Spleen (tissue), 11 donors: Measurements from ENCODE around the gene PNPLA1. TPM values are rescaled to one million over a fixed set of nuclear protein-coding genes. Genes with fewer than 3 reads are reported as not detected.

Source experiments
- DNase-seq: peaks from one replicate; pipeline ENCODE4 v3.0.0-alpha.2; 2020
- H3K27ac ChIP-seq, 8 donors: fragments of 200-600 bp; sonication (generic) in 7 of 8; 1 replicate in 4 of 8; 2 replicates in 4 of 8; pipeline versions ENCODE4 v1.5.0 to v1.8.0; 2016 to 2021; ENCODE audit warnings: inconsistent platforms in 4 of 8, mild to moderate bottlenecking in 4 of 8, moderate library complexity in 1 of 8
- H3K27me3 ChIP-seq, 7 donors: fragments of 200-600 bp; sonication (generic) in 6 of 7; replicated peaks in 1 of 7; 1 replicate in 4 of 7; 2 replicates in 3 of 7; pipeline versions ENCODE4 v1.5.0 to v1.8.0; 2016 to 2021; ENCODE audit warnings: inconsistent platforms in 3 of 7, mild to moderate bottlenecking in 1 of 7
- H3K36me3 ChIP-seq, 6 donors: fragments of 200-600 bp; sonication (generic) in 5 of 6; 1 replicate in 4 of 6; 2 replicates in 2 of 6; pipeline versions ENCODE4 v1.5.0 to v1.8.0; 2016 to 2021; ENCODE audit warnings: inconsistent platforms in 2 of 6
- H3K4me1 ChIP-seq, 6 donors: fragments of 200-600 bp; sonication (generic) in 5 of 6; 1 replicate in 3 of 6; 2 replicates in 3 of 6; pipeline versions ENCODE4 v1.5.0 to v1.8.0; 2016 to 2021; ENCODE audit warnings: inconsistent platforms in 3 of 6
- H3K4me3 ChIP-seq, 8 donors: fragments of 200-600 bp; sonication (generic) in 7 of 8; 1 replicate in 4 of 8; 2 replicates in 4 of 8; pipeline versions ENCODE4 v1.5.0 to v1.8.0; 2016 to 2021; ENCODE audit warnings: inconsistent platforms in 4 of 8, mild to moderate bottlenecking in 4 of 8, moderate library complexity in 2 of 8
- H3K9me3 ChIP-seq, 8 donors: fragments of 200-600 bp; sonication (generic) in 7 of 8; 1 replicate in 4 of 8; 2 replicates in 4 of 8; pipeline versions ENCODE4 v1.5.0 to v1.8.0; 2016 to 2021; ENCODE audit warnings: inconsistent platforms in 4 of 8
- CTCF ChIP-seq, 11 experiments: fragments of 200-600 bp in 7 of 11; fragments of 450-650 bp in 4 of 11; sonication (generic) in 4 of 11; IDR thresholded peaks in 8 of 11; conservative IDR thresholded peaks in 3 of 11; 1 replicate in 7 of 11; 2 replicates in 4 of 11; pipeline versions ENCODE4 v1.4.0 to v1.8.0; 2016 to 2021; ENCODE audit warnings: antibody characterized with exemption in 11 of 11, inconsistent platforms in 4 of 11, mild to moderate bottlenecking in 1 of 11
- POLR2A ChIP-seq, 3 donors: fragments of 450-650 bp; IDR thresholded peaks; one replicate each; pipeline ENCODE4 v1.5.1; 2017; ENCODE audit warnings: antibody characterized with exemption in 3 of 3, mild to moderate bottlenecking in 1 of 3
- POLR2AphosphoS5 ChIP-seq, 3 donors: sonication (generic); formaldehyde crosslinking; IDR thresholded peaks; one replicate each; pipeline ENCODE4 v1.5.1; 2017; ENCODE audit warnings: antibody characterized with exemption in 3 of 3
- WGBS, 5 donors: extraction: QIAGEN DNeasy Blood & Tissue Kit in 3 of 5; methylation state at CpG; one replicate each; pipeline versions ENCODE4 v1.1.5 to v1.1.7; 2013 to 2018; 5-methylcytosine and 5-hydroxymethylcytosine counted together
- intact Hi-C: fragments of 100-400 bp; cut with DNase I; formaldehyde crosslinking; loops from one replicate; pipeline ENCODE4 v1.15.0; 2023; ENCODE audit warnings: low total_unique reads
- polyA plus RNA-seq, 3 donors: library from polyadenylated mRNA; stranded (reverse); fragments of 200-250 nt; gene quantifications; one replicate each; pipeline ENCODE4 v1.2.1, GENCODE V29; 2013
- total RNA-seq, 7 donors: library from RNA; depleted of rRNA in 3 of 7; stranded (reverse); fragments of >200 nt in 3 of 7; fragmentation: NEBNext Ultra II Directional in 4 of 7; extraction: Animal tissue kit (Norgen Biotek cat#: 25700) in 4 of 7; gene quantifications; one replicate each; pipeline versions ENCODE4 v1.1.0 to v1.2.1, GENCODE V29; 2016 to 2021
- donor health status: healthy with polysubstance abuse.
- donor health status: DM: no; HTN: no; CAD: no; lungs with moderate emphysema.
- donor health status: DM: no; HTN: no; CAD: no.
- donor health status: Bipolar disorder and iron deficiency.
- donor health status: healthy.
- donor health status: DM: no; HTN: no; CAD: no.
- donor health status: DM: yes; HTN: yes; CAD: no.

Gene PNPLA1
- total and polyA plus RNA-seq, 10 donors = 0.05 to 3.7 (median 0.88) TPM

DNA sequence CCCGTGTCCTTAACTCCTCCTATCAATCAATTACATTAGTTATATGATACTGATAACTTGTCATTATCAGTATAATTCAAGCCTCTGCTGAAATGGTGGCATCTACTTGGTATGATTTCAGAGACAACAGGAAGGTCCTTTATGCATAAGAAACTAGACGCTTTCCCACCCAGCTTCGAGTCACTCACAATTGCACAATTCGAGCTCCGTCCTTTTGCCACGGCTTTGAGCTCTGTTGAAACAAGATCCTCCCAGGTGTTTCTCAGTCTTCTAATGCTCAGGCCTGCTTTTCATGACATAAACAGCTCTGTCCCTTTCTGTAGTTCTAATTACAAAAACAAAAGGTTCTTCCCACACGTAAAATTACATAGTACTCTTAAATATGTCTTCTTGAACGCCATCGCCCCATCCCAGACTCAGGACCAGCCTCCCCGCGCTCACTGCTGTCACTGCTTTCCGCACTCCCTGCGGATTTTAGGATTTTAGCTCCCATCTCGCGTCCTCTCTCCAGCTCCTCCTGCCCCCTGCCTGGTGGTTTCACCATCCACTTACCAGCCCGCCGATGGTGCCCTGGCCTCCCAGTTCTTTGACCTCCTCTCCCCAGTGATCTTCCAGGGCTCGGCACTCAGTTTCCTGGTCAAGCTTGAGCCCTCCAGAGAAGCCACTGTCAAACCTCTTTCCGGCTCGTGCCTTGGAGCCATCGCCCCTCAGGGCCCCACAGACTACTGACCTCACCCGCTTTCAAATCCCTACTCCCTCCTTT is 23.2 kb upstream of the PNPLA1 start:
- Histone ChIP-seq H3K27ac (peak overlapping the region in 4 of 8 donors; percentile 36 to 88 (median 56)), H3K36me3 (no peaks in the 10 kb centered on the region), H3K4me1 (peaks cover 7 to 64% (median 21%) of the 10 kb centered on the region in 6 donors), H3K4me3 (peak overlapping the region in 1 of 8 donors; percentile 2), H3K27me3 (no peaks in the 10 kb centered on the region), H3K9me3 (no peaks in the 10 kb centered on the region)
- no peak for DNase-seq
- intact Hi-C loops = no loop called here
- TF ChIP-seq POLR2A (IDR thresholded peaks at IDR 0.05) (no peak), POLR2AphosphoS5 (IDR thresholded peaks at IDR 0.05) (no peak)
- WGBS, 5 donors = 83 to 96% (median 88%) methylated on average over 22 of the region's 22 CpGs

DNA sequence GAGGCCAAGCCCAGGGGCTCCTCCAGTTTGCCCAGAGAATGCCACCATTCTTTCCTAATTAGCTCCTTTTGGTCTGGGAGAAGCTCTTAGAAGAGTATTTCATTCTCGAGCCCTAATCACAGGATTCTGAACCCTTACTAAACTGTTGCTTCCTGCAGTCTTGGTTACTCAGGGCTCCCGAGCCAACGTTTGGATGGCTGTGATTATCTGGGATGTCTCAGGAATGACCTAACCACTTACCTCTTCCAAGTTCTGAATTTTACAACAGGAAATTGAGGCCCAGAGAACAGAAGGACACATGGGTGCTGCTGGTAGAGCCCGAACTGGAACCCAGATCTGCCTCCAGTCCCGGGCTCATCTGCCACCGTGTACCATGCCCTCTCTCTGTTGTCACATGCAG is 22.2 kb upstream of the PNPLA1 start:
- DNase-seq = no peak
- Histone ChIP-seq H3K9me3 (no peaks in the 10 kb centered on the region), H3K4me1 (peaks cover 5 to 56% (median 14%) of the 10 kb centered on the region in 6 donors), H3K27me3 (no peaks in the 10 kb centered on the region), H3K36me3 (no peaks in the 10 kb centered on the region), H3K4me3 (peak overlapping the region in 1 of 8 donors; percentile 34), H3K27ac (peak overlapping the region in 6 of 8 donors; percentile 49 to 88 (median 70))
- TF ChIP-seq POLR2AphosphoS5 (IDR thresholded peaks at IDR 0.05) (no peak), POLR2A (IDR thresholded peaks at IDR 0.05) (no peak), CTCF (IDR thresholded peaks at IDR 0.05 in 8 of 11, conservative IDR thresholded peaks at IDR 0.05 in 3 of 11) (no peak)
- 73 to 89% (median 79%) methylated on average over 6 of the region's 6 CpGs for WGBS, 5 donors
- intact Hi-C loops = no loop called here

DNA sequence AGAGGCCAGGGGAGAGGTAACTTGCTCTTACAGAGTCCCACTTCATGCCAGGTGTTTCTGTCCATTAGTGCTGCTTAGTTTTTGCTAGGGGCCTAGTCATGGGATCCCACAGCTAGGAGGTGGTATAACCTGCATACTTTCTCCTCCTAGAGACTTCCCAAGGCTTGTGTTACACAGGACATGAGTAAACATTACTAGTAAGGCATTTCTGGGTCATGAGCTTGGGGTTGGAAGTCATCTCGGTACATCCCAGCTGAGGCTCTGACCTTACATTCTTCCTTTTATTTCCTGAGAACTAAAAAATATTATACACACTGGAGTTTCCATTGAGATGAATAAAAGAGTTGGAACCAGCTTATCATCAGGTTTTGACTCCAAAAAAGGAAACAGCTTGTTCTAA is 20.9 kb upstream of the PNPLA1 start:
- Histone ChIP-seq H3K27ac (peak overlapping the region in 5 of 8 donors; percentile 49 to 88 (median 69)), H3K4me3 (peak overlapping the region in 1 of 8 donors; percentile 18), H3K27me3 (no peaks in the 10 kb centered on the region), H3K4me1 (peaks cover 5 to 51% (median 14%) of the 10 kb centered on the region in 6 donors), H3K36me3 (no peaks in the 10 kb centered on the region), H3K9me3 (no peaks in the 10 kb centered on the region)
- TF ChIP-seq CTCF (IDR thresholded peaks at IDR 0.05 in 8 of 11, conservative IDR thresholded peaks at IDR 0.05 in 3 of 11) (no peak), POLR2A (IDR thresholded peaks at IDR 0.05) (no peak), POLR2AphosphoS5 (IDR thresholded peaks at IDR 0.05) (no peak)
- DNase-seq = no peak
- intact Hi-C loops = no loop called here
- WGBS, 5 donors = 67 to 90% (median 69%) methylated on average over 1 of the region's 1 CpG

- no peak overlapping the region for H3K4me3 ChIP-seq
- no peaks in the 10 kb centered on the region for H3K36me3 ChIP-seq
- peak overlapping the region in 3 of 8 donors; percentile 49 to 88 (median 69) for H3K27ac ChIP-seq
- peaks cover 5 to 45% (median 14%) of the 10 kb centered on the region in 6 donors for H3K4me1 ChIP-seq
- 65 to 91% (median 75%) methylated on average over 5 of the region's 5 CpGs for WGBS, 5 donors
- no peak for DNase-seq
- intact Hi-C loops = no loop called here
- TF ChIP-seq CTCF (IDR thresholded peaks at IDR 0.05 in 8 of 11, conservative IDR thresholded peaks at IDR 0.05 in 3 of 11) = no peak
- TF ChIP-seq POLR2AphosphoS5 (IDR thresholded peaks at IDR 0.05) = no peak
- no peak for TF ChIP-seq POLR2A (IDR thresholded peaks at IDR 0.05)
- no peaks in the 10 kb centered on the region for H3K9me3 ChIP-seq
- no peaks in the 10 kb centered on the region for H3K27me3 ChIP-seq
Measured at GRCh38 chr6:36249536-36249935, 20.3 kb upstream of the PNPLA1 start.
